Activated CD4-positive, alpha-beta T cell treated with anti-CD3 and anti-CD28 coated beads, Interleukin-10, Interleukin-2, amounts not matched to agents 100 ng/mL and 50 ng/mL, durations not matched to agents 16 hours and 8 hours (primary cell): ENCODE measurements around the gene DNAJB6.

ENCODE experiments used
- DNase-seq: peaks from one replicate; pipeline ENCODE4 v3.0.0-alpha.2; 2020

DNAJB6 gene

GRCh38 chr7:157410831-157411556 is 74.2 kb downstream of the DNAJB6 start:
- no peak for DNase-seq

DNA sequence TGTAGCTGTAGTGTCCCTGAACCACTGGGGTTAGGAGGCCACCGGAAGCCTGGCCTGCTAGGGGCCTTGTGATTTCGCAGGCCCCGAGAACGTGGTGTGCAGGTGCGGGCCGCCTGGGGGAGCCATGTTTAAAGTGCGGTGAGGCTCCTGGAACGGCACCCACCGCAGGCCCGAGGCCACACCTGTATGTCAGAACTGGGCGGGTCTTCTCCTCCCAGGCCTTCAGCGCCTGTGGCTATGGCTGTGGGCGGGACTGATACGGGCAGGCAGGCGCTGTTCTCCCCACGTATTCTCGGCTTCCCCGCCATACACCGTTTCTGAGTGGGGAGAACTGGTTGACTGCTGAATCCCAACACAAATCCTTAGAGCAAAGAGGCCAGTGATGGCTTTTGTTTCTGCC is 74.8 kb downstream of the DNAJB6 start:
- peak; percentile 84 for DNase-seq

DNA sequence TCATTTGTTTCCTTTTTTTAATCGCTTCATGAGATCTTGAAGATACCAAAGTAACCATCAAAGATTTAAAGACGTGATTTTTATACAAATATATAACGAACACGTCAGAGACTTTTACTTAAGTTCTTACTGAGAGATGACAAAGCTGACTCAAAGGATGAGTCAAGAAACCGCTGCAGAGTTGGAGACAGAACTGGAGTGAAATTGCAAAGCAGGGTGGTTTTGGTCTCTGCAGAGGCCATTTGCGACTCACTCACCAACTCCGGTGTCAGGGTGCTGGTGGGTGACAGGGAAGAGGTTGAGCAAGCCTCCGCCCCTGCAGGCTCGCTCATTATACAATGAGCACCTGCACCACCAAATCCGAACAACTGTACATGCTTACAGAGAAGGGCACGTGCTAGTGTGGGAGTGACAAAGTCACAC is 75.2 kb downstream of the DNAJB6 start:
- peak; percentile 93 for DNase-seq

DNA sequence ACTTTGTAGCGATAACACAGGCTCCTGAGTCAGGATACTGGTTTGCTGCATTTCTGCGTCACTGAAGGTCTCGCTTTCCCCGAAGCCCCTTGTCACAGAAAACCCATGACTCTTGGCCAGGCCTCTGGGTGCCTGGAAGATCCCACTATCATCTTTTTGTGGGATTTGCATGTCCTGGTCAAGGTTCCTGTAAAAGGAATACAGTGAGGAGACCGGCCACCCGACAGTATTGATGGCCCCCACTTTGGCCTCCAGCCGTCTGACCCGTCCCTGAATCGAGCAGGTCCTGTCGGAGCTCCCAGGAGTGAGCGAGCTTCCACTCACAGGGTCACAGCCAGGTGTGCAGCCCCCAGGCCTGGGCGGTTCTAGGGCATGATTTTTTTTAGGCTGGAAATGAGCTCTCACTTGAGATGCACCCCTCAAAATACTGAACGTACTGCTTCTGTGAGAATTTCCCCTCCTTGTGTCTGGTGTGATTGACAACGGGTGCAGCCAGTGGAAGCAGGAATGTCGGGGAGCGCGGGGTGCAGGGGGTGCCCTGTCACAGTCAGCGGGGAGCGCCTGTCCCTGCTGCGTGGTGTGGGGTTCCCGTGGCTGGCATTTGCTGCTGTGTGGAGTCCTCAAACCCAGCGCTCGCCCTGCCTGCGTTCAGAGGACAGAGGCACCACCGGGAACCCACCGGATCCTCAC is 75.8 kb downstream of the DNAJB6 start:
- no peak for DNase-seq

- no peak for DNase-seq
These were observed 77.3 kb downstream of the DNAJB6 start for GRCh38 chr7:157413881-157414701.

DNA sequence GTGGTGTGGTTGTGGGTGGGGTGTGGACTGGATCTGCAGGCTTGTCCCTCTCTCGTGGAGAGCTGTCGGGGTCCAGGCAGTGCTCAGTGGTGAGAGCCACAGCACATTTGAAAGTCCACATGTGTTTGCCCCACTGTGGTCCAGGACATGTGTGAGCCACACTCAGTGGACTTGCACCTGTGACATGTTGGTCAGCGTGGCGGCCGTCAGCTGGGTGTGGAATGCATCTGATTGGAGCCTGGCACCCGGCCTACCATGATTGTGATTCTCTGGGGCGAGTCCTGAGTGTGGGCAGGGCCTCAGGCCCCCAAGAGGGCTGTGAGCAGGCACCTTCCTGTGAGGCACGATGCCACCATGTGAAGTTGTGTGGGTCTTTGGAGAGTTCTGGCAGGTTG is 77.9 kb downstream of the DNAJB6 start:
- no peak for DNase-seq

DNA sequence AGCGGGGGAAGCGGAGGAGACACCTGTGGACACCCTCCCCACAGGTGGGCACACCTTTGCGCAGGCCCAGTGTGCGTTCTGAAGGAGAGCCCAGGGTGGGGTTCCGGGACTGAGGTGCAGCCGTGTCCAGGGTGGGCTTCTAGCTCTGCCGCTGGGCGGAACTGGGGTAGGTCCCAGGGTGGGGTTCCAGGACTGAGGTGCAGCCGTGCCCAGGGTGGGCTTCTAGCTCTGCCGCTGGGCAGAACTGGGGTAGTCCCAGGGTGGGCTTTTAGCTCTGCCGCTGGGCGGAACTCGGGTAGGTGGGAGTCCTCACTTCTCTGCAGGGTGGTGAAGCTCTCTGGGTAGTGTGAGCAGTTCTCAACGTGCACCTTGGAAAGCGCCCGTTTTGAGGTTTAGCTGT is 78.7 kb downstream of the DNAJB6 start:
- no peak for DNase-seq

DNA sequence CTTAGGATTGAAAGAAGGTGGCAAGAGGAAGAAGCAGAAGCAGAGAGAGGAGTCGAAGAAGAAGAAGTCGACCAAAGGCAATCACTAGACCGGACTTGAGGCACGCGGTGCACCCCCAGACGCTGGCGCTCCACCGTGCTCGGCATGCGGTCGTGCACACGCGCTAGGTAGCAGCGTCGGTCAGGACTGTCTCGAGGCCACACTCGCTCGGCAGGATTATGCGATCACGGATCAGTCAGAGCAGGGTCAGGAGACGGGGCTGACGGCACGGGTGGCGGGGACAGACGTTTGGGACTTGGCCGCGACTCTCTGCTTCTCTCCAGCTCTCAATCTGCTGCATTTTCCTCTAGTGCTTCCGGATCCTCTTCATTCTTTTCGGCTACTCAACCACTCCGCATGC is 79.2 kb downstream of the DNAJB6 start:
- DNase-seq: no peak

GRCh38 chr7:157418204-157419034 is 81.6 kb downstream of the DNAJB6 start:
- no peak for DNase-seq

DNA sequence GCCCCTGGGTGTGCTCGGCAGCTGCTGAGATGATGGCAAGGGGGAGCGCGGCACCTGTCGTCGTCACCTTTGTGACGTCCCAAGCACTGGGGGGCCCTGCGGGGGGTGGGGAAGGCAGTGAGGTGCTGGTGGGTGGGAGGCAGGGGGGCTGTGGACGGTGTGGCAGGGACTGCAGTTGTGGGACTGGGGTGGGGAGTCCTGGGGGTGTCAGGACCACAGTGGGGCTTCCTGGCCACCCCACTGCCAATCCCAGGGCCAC is 82.2 kb downstream of the DNAJB6 start:
- DNase-seq: no peak

DNA sequence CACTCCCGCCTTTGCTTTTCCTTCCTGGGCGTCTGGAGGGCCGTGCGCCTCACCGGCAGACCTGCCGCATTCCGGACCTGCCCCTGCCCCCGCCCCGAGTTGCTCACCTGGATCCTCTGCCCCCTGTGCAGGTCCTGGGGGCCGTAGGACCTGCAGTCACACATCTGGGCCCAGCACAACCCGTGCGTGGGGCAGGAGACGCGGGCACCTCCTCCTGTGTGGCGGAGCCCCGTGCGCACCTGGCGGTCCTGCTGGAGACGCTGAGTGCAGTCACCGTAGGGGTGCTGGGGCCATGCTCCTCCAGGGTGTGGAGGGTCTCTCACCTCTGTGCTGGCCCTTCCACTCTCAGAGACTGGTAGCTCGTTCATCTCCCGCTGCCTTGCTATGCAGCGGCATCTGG is 85.5 kb downstream of the DNAJB6 start:
- no peak for DNase-seq

DNA sequence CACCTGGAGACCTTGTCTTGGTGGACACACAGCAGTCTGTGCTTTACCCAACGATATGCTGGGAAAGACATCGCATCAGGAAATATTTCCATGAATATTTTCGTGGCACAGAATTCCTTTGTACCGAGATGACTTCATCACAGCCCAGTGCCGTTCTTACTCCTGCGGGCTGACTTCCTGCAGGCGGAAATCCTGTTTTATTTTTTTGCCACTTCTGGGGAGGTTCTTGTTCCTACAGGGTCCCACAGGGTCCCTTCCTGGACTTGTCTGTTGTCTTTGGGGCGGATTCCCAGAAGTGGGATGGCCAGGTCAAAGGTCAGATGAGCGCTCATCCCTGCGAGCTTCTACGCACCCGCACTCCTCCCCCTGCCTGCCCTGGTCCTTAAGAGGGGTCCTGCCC is 86.5 kb downstream of the DNAJB6 start:
- no peak for DNase-seq

- DNase-seq: no peak
These were observed 87.2 kb downstream of the DNAJB6 start for GRCh38 chr7:157423886-157424565.

DNA sequence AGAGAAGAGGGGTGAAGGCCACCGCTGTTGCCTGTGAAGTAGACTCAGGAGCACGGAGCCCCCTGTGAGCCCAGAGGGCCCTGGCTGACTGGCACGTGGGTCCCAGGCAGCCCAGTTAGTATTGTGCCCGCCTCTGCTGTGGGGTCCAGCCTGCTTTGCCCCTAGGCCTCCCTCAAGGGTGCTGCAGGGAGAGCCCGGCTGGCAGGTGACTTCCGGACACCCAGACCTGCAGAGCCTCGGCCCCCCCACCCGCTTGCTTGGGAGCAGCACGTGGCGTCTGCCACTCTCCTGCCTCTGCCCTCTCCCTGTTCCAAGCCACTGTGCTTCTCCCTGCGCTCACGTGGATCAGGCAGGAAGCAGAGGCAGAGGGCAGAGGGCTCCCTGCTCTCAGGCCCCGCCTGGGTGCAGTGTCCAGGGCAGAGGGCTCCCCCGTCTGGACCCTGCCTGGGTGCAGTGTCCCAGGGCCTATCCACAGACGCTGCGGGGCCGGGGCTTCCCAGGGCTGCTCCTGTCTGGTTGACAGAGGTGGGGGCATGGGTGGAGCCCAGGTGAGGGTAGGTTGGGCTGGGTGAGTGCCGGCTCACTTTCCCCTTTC is 88.4 kb downstream of the DNAJB6 start:
- DNase-seq: no peak

DNA sequence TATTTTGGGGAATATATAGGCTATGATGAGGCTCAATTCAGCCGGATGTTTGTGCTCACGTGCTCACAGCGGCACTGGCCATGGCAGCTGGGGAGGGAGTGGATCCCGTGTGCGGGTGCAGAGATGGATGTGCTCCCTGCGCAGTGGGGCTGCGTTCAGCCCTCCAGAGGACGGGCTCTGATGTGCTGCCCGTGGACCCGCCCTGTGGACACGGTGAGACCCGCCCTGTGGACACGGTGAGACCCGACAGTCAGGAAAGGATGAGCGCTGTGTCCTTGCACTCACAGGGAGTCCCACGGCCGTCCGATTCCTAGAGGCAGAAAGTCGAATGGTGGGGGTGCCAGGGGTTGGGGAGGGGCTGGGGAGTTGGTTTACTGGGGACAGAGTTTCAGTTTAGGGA is 89.0 kb downstream of the DNAJB6 start:
- no peak for DNase-seq

DNA sequence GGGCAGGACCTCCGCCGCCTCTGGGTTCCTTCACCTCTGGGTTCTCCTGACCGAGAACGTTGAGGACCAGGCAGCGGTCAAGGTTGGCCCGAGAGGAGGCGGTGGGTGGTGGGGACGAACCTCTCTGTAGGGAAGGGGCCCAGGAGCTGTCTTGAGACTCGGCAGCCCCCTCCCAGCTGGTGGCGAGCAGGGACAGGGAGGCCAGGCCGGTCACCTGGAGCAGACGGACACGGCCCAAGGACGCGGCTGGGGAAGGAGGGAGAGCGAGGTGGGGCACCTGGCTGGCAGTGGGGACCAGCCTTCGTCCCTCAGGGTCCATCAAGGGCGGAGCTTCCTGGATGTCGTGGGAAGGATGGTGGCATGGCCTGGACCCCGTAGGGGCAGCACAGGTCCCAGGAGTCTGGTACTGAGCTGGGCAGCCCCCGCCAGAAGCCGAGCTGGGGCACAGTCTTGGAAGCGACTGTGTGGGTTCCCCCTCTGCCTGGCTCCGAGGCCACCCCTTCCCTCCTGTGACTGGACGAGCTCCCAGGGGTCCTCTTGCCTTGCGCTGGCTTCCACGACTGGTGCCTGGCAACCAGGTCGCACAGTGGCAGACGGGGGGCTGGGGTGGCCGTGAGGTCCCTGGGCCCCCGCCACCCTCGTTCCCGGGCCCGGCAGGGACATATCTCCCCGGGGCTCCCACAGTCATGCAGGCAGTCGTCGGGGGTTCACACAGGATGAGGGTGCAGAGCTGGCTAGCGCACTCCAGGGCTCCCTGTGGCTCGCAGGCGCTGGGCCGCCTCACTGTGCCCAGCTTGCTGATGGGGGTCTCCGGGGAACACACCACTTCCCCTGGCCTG is 89.9 kb downstream of the DNAJB6 start:
- no peak for DNase-seq

DNA sequence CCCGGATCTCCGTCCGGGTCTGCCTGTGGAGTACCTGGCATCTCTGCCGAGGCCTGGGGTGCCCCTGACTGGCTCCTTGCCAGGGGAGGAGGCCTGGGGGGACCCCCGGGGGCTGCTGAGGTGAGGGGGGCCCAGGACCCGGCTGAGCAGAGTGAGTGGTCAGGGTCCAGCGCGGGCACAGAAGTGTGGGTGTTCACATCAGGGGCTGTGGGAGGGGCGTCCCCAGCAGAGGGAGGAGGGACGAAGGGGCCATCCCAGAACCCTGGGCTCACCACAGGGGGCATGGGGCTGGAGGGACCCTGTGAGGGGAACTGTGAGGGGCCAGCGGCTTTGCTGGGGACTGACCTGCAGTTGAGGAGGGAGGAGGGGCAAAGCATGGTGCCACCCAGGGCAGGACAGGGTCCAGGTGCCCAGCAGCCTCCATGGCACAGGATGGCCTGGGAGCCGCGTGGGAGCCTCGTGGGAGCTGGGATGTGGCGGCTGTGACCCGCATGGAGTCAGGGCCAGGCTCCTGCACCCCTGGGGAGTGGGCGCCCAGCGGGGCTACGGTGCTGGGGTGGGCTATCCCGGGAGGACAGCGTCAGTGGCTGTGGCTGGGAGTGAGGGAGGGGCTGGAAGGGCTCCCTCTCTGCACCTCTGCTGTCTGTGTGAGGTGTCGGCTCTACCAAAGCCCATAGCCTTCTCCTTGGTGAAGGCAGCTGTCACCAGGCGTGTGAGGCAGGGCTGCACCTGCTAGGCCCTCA is 91.2 kb downstream of the DNAJB6 start:
- DNase-seq: no peak

DNA sequence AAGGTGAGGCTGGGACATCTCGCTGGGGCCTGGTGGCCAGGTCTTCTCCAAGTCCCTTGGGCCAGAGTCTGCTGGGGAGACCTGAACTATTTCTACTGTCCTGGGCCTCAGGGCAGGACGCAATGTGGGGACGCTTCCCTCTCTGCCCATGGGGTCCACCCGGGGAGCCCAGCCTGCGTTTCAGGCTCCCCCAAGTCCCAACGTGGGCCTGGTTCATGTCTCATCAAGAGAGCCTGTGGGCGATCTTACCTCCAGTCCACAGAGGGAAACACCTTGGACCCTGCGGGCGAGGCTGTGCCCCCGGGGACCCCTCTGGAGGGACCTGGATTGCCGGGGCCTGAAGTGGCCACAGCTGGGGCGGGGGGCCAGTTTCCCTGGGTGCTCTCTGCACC is 91.7 kb downstream of the DNAJB6 start:
- no peak for DNase-seq

GRCh38 chr7:157429001-157429679 is 92.3 kb downstream of the DNAJB6 start:
- DNase-seq: no peak

DNA sequence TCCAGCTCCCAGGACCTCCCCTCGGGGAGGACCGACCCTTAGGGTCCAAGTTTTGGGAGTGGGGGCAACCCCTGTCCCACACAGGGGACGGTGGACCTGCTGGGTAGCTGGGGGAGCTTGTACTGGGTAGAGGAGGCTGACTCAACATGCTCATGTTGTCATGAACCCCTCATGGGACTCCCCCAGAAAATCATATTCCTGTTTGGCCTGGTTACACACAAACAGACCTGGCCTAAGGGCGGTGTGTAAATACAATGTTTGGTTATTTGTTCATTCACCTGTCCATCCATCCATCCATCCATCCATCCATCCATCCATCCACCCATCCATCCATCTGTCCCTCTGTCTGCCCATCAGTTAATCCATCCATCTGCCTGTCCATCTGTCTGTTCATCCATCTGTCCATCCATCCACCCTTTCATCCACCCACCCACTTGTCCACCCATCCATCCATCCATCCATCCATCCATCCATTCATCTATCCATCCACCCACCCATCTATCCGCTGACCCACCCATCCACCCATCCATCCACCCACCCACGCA is 92.9 kb downstream of the DNAJB6 start:
- DNase-seq: no peak
